ENCODE data around the gene COX14.

GRCh38 chr12:50103351-50103750 is 8.7 kb upstream of the COX14 start:
- TF ChIP-seq EZH2 (IDR thresholded peaks at IDR 0.05; ENCODE audit: insufficient read depth, poor library complexity, severe bottlenecking) (no peak), EZH2phosphoT487 (IDR thresholded peaks at IDR 0.05; ENCODE audit: insufficient read depth, low read depth) (no peak)
